Measurements from ENCODE around the gene LACTB.

- no peak for TF ChIP-seq POLR2AphosphoS5 (IDR thresholded peaks at IDR 0.05)
- no peak for TF ChIP-seq CTCF (IDR thresholded peaks at IDR 0.05)
- no peak for TF ChIP-seq EP300 (IDR thresholded peaks at IDR 0.05)
- no peak for TF ChIP-seq POLR2A (IDR thresholded peaks at IDR 0.05)
These were observed 2.8 kb upstream of the LACTB start for GRCh38 chr15:63118854-63119253.
